Measurements from ENCODE around the gene SERPINI1. TPM values are rescaled to one million over a fixed set of nuclear protein-coding genes. Genes with fewer than 3 reads are reported as not detected.

SERPINI1 gene
- total RNA-seq, 4 donors from 2014 or later: 0.79 to 1.5 TPM; not detected in 2

DNA sequence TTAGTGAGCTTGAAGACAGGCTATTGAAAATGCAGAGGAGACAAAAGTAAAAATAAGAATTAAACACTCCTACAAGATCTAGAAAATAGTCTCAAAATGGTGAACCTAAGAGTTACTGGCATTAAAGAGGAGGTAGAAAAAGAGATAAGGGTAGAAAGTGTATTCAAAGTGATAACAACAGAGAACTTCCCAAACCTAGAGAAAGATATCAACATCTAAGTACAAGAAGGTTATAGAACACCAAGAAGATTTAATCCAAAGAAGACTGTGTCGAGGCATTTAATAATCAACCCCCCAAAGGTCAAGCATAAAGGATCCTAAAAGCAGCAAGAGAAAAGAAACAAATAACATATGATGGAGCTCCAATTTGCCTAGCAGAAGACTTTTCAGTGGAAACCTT lies 24.1 kb upstream of the SERPINI1 start:
- Histone ChIP-seq H3K27me3 (no peaks in the 10 kb centered on the region), H3K9me3 (no peaks in the 10 kb centered on the region), H3K4me1 (peaks cover 0 to 16% (median 3%) of the 10 kb centered on the region in 4 donors), H3K4me3 (no peak overlapping the region), H3K27ac (no peak overlapping the region), H3K36me3 (peaks cover 0 to 34% (median 5%) of the 10 kb centered on the region in 4 donors)
- intact Hi-C loops (cut with DNase I; ENCODE audit: low total_unique reads): no loop called here
- TF ChIP-seq EP300 (IDR thresholded peaks at IDR 0.05; ENCODE audit: low read depth) (no peak), POLR2A (IDR thresholded peaks at IDR 0.05) (no peak), POLR2AphosphoS5 (IDR thresholded peaks at IDR 0.05) (no peak)
- TF ChIP-seq, protein P1, sequence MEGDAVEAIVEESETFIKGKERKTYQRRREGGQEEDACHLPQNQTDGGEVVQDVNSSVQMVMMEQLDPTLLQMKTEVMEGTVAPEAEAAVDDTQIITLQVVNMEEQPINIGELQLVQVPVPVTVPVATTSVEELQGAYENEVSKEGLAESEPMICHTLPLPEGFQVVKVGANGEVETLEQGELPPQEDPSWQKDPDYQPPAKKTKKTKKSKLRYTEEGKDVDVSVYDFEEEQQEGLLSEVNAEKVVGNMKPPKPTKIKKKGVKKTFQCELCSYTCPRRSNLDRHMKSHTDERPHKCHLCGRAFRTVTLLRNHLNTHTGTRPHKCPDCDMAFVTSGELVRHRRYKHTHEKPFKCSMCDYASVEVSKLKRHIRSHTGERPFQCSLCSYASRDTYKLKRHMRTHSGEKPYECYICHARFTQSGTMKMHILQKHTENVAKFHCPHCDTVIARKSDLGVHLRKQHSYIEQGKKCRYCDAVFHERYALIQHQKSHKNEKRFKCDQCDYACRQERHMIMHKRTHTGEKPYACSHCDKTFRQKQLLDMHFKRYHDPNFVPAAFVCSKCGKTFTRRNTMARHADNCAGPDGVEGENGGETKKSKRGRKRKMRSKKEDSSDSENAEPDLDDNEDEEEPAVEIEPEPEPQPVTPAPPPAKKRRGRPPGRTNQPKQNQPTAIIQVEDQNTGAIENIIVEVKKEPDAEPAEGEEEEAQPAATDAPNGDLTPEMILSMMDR (IDR thresholded peaks at IDR 0.05): no peak
- no peak for DNase-seq
- WGBS, 2 donors (ENCODE audit: low coverage in 1 of 2): 89 to 91% methylated on average over 1 of the region's 1 CpG
- in situ Hi-C loops (cut with MboI; ENCODE audit: low pct_ligation_motif_present in 1 of 4, low pct_unique_long_range_greater_than_20kb in 1 of 4, low sequenced_read_pairs in 3 of 4): no loop called here

DNA sequence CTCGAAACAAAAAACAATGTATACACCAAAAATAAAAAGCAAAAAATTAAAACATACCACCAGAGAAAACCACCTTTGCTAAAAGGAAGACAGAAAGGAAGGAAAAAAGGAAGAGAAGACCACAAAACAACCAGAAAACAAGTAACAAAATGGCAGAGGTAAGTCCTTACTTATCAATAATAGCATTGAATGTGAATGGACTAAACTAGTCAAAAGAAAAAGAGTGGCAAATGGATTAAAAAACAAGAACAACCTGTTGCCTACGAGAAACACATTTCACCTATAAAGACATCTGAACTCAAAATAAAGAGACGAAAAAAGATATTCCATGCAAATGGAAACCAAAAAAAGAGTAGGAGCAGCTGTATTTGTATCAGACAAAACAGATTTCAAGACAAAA lies 23.1 kb upstream of the SERPINI1 start:
- DNase-seq: no peak
- TF ChIP-seq EP300 (IDR thresholded peaks at IDR 0.05; ENCODE audit: low read depth) (no peak), POLR2A (IDR thresholded peaks at IDR 0.05) (no peak), POLR2AphosphoS5 (IDR thresholded peaks at IDR 0.05) (no peak)
- TF ChIP-seq, protein P1 (IDR thresholded peaks at IDR 0.05): no peak
- Histone ChIP-seq H3K27me3 (no peaks in the 10 kb centered on the region), H3K9me3 (no peaks in the 10 kb centered on the region), H3K27ac (no peak overlapping the region), H3K4me1 (peaks cover 0 to 25% (median 5%) of the 10 kb centered on the region in 4 donors), H3K4me3 (no peak overlapping the region), H3K36me3 (peaks cover 0 to 24% (median 5%) of the 10 kb centered on the region in 4 donors)
- WGBS, 2 donors (ENCODE audit: low coverage in 1 of 2): 93 to 100% methylated on average over 3 of the region's 3 CpGs
- in situ Hi-C loops (cut with MboI; ENCODE audit: low pct_ligation_motif_present in 1 of 4, low pct_unique_long_range_greater_than_20kb in 1 of 4, low sequenced_read_pairs in 3 of 4): no loop called here
- intact Hi-C loops (cut with DNase I; ENCODE audit: low total_unique reads): no loop called here

DNA sequence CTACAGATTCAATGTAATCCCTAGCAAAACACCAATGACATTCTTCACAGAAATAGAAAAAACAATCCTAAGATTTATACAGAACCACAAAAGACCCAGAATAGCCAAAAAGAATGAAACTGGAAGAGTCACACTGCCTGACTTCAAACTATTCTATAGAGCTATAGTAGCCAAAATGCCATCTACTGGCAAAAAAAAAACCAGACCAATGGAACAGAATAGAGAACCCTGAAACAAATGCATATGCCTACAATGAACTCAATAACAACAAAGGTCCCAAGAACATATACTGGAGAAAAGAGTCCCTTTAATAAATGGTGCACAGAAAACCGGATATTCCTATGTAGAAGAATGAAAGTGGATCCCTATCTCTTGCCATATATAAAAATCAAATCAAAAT lies 20.6 kb upstream of the SERPINI1 start:
- TF ChIP-seq, protein P1 (IDR thresholded peaks at IDR 0.05): no peak
- TF ChIP-seq EP300 (IDR thresholded peaks at IDR 0.05; ENCODE audit: low read depth): no peak
- no peak for TF ChIP-seq POLR2AphosphoS5 (IDR thresholded peaks at IDR 0.05)
- no peak for TF ChIP-seq POLR2A (IDR thresholded peaks at IDR 0.05)
- peaks cover 0 to 25% (median 6%) of the 10 kb centered on the region in 4 donors for H3K4me1 ChIP-seq
- intact Hi-C loops (cut with DNase I; ENCODE audit: low total_unique reads) (no loop called here), in situ Hi-C loops (cut with MboI; ENCODE audit: low pct_ligation_motif_present in 1 of 4, low pct_unique_long_range_greater_than_20kb in 1 of 4, low sequenced_read_pairs in 3 of 4) (no loop called here)
- no peaks in the 10 kb centered on the region for H3K27me3 ChIP-seq
- WGBS, 2 donors (ENCODE audit: low coverage in 1 of 2): 92% methylated on average over 1 of the region's 1 CpG
- H3K27ac ChIP-seq: no peak overlapping the region
- DNase-seq: no peak
- no peaks in the 10 kb centered on the region for H3K9me3 ChIP-seq
- H3K36me3 ChIP-seq: peaks cover 0 to 39% (median 10%) of the 10 kb centered on the region in 4 donors
- H3K4me3 ChIP-seq: no peak overlapping the region

DNA sequence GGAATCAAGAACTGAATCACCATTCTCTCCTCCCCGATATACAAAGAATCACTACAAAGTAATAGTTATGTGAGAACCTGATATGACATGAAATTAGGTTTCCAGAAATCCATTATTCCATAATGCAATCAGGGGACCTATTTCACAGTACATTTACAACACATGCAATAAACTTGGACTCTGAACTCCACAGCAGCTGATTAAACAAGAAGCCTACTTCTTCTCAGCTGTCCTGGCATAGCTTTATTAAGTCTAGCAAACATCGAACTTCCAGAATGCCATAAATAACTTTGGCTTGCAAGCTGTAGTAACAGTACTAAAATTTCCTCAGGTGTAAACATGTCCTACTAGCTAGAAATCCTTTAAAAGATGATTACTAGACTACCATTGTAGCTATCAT lies 18.6 kb upstream of the SERPINI1 start:
- Histone ChIP-seq H3K4me3 (no peak overlapping the region), H3K4me1 (peaks cover 0 to 18% (median 3%) of the 10 kb centered on the region in 4 donors), H3K9me3 (no peaks in the 10 kb centered on the region), H3K27ac (no peak overlapping the region), H3K36me3 (peaks cover 0 to 33% (median 11%) of the 10 kb centered on the region in 4 donors), H3K27me3 (no peaks in the 10 kb centered on the region)
- in situ Hi-C loops (cut with MboI; ENCODE audit: low pct_ligation_motif_present in 1 of 4, low pct_unique_long_range_greater_than_20kb in 1 of 4, low sequenced_read_pairs in 3 of 4): no loop called here
- TF ChIP-seq POLR2A (IDR thresholded peaks at IDR 0.05) (no peak), EP300 (IDR thresholded peaks at IDR 0.05; ENCODE audit: low read depth) (no peak), POLR2AphosphoS5 (IDR thresholded peaks at IDR 0.05) (peak in 2 of 3 donors; percentile 59 to 61)
- TF ChIP-seq, protein P1 (IDR thresholded peaks at IDR 0.05): no peak
- DNase-seq: no peak
- intact Hi-C loops (cut with DNase I; ENCODE audit: low total_unique reads): no loop called here
- 41 to 47% methylated on average over 2 of the region's 2 CpGs for WGBS, 2 donors (ENCODE audit: low coverage in 1 of 2)
